Smooth muscle cell of the brain vasculature (primary cell): ENCODE data around the gene RPE65.
A peak's percentile ranks its signal among the peaks of the same experiment; 100 is the strongest.
"Not testable (repeated sequence)": the region's sequence is repeated elsewhere in the genome, so short reads cannot be mapped to it uniquely, and the experiment has no call there.

ENCODE experiments used
- DNase-seq: peaks from one replicate; pipeline ENCODE4 v3.0.0-alpha.2; 2012; ENCODE audit warnings: low read depth, low spot score

Gene RPE65

GRCh38 chr1:68449901-68450300 lies at the start of gene RPE65:
TSS of gene RPE65 (minus strand) at chr1:68449954. CDS start at chr1:68449905, 49 bp downstream.
- DNase-seq, result no peak

DNA sequence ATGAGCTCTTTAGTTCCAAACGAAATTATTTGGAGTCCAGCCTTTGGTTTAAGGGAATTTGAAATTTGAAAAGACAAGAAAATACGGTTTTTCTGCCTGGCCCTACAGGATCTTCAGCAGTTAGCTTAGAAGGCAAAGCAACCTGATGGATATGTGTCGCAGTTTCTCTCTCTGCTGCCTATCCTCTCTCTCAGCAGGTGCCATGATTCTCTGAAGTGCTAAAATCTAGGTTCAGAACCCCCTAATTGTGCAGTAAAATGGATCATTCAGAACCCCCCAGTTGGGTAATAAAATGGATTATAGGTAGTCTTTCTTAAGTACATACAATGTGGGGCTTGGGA lies 47.6 kb upstream of the RPE65 start:
- no peak for DNase-seq

- DNase-seq, result peak; percentile 93
Measured at GRCh38 chr1:68496680-68497357, 47.1 kb upstream of the RPE65 start, which contains the start of gene DEPDC1. TSS of gene DEPDC1 (minus strand) at chr1:68497082. CDS start at chr1:68496999, 83 bp downstream.

DNA sequence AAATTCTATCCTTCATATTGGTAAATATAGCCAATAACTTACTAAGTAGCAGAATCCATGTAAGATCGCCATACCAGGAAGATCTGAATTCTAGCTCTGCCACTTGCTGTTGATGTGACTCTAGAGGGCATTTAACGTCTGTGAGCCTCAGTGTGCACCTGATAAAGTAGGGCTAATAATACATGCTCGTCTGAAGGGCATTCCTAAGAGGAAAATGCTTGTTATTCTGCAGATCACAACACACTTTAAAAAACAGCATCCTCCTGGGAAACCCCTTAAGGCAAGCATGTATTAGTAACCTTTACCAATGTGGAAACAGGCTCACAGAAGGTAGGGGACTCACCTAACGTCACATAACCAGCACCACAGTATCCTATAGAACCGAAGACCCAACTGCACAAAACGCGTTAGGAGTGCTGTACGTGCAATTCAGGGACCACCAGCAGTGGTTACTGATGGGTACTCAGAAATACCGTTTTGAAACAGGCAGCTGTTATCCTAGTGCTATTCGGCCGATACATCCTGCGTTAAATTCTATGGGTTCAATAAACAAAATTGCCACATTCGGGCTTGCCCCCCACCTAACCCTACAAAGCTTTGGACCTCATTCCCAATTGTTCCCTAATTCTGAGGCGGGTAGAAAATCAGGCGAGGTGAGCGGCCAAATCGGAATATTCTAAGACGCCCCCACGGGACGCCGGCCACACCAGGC lies 46.4 kb upstream of the RPE65 start:
- no peak for DNase-seq

- DNase-seq, result no peak
Measured at GRCh38 chr1:68495532-68495931, 45.8 kb upstream of the RPE65 start.

GRCh38 chr1:68493193-68493592 lies 43.4 kb upstream of the RPE65 start:
- no peak for DNase-seq

- not testable (repeated sequence) for DNase-seq
Measured at GRCh38 chr1:68492255-68492654, 42.5 kb upstream of the RPE65 start.

DNA sequence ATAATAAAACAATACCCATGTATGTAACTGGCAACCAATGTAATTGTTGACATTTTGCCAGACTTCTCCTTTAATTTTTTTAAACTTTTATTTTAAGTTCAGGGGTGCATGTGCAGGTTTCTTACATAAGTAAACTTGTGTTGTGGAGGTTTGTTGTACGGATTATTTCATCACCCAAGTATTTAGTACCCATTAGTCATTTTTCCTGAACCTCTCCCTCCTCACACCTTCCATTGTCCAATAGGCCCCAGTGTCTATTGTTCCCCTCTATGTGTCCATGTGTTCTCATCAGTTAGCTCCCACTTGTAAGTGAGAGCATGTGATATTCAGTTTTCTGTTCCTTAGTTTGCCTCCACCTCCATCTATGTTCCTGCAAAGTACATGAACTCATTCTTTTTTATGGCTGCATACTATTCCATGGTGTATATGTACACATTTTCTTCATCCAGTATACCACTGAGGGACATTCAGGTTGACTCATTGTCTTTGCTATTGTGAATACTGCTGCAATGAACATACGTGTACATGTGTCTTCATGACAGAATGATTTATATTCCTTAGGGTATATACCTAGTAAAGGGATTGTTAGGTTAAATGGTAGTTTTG lies 40.4 kb upstream of the RPE65 start:
- no peak for DNase-seq

DNA sequence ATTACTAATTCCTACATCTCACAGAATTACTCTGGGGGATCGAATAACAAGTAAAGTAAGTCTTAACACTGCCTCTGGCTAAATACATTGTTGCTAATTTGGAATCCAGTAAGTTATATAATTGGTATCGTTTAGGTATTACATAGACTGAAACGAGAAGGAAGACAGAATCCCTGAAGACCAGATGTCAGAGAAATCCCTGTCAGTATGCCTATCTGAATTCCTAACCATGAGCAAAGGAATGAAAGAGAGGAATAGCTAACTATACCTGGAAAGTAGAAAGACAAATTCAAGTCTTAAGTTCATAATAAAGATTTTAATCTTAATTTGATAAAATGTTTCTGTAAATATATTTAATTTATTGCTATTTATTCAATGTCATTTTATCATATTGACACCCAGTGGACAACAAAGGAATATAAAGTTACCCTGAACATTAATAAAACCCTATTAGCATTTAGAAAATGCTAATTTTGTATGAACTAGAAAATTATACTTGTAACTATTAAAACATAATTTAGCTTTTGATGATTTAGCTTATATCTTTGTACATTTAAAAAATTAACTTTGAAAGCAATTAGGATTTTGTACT lies 35.8 kb upstream of the RPE65 start:
- no peak for DNase-seq

DNA sequence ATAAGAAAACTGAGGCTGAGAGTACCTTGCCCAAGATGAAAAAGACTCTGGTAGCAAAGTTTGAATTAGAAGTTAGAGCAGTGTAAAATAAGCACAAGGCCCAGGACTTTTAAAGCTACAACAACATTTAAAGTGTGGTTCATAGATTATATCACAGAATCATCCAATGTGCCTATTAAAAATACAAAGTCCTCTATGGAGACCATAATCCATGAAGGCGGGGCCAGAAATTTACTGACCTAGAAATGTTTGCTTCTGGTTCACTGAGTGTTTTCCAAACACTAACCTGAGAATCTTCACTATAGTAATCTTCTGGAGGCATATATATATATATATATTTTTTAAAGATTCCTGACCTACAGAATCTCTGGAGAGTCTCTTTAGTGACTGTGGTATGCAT lies 34.9 kb upstream of the RPE65 start:
- no peak for DNase-seq

DNA sequence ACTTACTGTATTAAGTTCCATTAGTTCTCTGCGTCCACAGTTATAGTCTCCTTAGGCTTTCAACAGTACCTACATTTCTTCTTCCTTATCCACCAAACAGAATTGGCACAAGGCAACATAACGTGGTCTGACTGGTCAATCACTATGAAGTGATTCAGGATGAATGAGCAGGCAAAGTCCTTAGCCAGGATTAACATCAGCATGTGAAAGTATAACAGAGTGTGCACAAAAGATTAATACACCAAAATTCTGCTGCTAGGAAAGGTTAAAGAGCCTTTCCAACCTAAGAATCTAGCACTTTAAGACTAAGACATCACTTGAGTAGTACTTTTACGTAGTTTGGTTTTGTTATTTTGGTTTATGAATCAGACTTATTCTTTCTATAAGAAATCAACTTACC lies 31.3 kb upstream of the RPE65 start:
- no peak for DNase-seq

GRCh38 chr1:68479501-68479900 lies 29.7 kb upstream of the RPE65 start:
- no peak for DNase-seq

DNA sequence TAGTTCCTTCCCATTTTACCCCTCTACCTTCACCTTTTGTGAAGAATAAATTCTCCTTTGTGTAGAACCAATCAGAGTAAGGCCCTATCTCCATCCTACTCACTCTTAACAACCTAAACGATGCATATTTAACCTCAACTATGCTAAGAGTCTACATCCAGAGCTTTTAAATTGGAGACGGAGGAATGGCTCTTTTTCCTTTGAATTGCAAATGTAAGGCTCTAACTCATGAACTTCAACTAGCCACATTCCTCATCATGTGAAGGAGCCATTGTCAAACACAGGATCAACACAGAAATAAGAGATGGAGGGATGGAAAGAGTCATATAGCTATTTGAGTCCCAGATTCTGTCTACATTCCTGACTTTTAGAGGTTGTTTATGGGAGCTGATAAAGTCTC lies 28.9 kb upstream of the RPE65 start:
- no peak for DNase-seq

DNA sequence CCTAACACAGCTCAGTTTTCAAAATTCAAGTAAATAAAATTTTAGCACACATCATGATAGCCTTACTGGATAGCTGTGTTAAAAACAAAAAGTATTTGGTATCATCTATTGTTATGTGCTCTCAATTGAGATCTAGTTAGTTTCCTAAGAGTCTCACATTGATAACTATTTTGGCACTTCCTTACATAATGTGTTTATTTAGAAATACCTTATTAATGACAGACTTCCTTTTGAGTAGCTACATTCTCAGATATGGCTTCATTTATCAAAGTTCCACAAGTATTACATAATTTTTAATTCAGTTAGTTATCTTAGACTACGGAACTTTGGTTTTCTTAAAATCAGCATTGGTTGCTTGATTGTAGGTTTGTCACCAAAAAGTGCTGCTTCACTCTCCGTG lies 26.9 kb upstream of the RPE65 start:
- DNase-seq, result not testable (repeated sequence)

DNA sequence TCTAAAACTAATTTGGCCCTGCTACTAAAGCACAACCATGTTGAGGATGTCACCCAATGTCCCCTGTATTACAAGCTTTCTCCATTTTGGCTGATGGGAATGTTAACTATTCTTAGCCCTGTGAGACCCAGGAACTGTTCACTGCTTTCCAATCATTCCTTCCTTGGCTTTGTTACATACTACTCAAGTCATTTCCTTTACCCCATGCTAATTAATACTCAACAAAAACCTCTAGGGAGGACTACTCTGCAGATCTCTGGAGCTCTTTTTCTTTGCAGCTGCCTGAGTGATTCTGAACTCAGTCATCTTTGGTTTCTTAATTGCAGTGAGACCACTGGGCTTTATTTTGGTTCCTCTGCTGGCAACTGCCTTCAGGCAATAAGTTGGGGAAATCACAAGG lies 23.3 kb upstream of the RPE65 start:
- no peak for DNase-seq

DNA sequence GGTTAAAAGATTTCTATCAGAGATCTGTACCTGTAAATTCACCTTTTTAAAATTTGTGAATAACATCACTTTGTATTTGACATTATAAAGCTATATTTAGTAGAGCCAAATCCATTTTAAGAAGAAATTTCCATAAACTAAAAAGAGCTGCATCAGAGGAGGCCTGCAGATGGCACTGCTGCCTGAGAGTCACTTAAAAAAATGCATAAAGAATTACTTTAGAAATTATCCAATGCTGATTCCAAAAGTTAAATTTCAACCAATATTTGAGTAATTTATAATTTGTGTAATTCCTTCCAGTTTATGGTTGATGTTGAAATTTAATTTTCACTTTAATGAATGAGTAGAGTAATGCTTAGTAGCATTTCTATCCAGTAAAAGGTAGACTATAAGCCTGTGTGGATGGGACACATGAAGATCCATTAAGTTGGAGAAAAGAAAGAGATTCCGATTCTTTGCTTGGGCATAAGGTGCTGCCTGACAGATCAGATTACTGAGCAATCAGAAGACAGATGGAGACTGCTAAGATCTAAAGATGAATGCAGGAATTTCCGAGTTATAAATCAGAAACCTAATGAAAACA lies 20.7 kb upstream of the RPE65 start:
- DNase-seq, result no peak

- DNase-seq, result no peak
Measured at GRCh38 chr1:68464891-68465290, 15.1 kb upstream of the RPE65 start.

- DNase-seq, result no peak
Measured at GRCh38 chr1:68460935-68461334, 11.2 kb upstream of the RPE65 start.

DNA sequence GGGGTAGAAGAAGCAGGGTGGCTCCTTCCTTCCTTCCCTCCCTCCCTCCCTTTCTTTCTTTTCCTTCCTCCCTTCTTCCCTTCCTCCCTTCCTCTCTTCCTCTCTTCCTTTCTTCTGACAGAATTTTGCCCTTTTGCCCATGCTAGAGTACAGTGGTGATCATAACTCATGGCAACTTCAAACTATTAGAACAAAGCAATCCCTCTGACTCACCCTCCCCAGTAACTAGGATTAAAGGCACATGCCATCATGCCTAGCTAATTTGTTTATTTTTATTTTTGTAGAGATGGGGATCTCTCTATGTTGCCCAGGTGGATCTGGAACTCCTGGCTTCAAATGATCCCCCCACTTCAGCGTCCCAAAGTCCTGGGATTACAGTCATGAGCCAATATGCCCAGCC lies 10.0 kb upstream of the RPE65 start:
- no peak for DNase-seq

- no peak for DNase-seq
Measured at GRCh38 chr1:68459091-68459490, 9.3 kb upstream of the RPE65 start.

- no peak for DNase-seq
Measured at GRCh38 chr1:68456202-68456601, 6.4 kb upstream of the RPE65 start.

DNA sequence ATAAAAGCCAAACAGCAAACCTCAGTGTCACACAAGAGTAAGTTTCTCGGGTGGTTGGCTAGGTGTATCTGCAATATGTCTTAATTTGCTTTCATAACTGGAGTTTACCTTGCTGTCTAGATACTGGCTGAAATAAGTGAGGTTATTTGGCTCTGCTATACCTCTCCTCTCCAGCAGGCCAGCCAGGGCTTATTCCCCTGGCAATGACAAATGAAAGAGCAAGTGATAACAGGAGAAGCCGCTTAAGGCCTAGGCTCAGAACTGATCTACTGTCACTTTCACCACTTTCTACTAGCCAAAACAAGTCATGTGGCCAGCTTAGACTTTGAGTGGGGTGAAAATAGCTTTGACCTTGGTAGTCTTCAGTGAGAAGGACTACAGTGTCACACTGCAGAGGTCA lies 4.8 kb upstream of the RPE65 start:
- no peak for DNase-seq
